ENCODE measurements around the gene USP6NL.

The USP6NL gene

DNA sequence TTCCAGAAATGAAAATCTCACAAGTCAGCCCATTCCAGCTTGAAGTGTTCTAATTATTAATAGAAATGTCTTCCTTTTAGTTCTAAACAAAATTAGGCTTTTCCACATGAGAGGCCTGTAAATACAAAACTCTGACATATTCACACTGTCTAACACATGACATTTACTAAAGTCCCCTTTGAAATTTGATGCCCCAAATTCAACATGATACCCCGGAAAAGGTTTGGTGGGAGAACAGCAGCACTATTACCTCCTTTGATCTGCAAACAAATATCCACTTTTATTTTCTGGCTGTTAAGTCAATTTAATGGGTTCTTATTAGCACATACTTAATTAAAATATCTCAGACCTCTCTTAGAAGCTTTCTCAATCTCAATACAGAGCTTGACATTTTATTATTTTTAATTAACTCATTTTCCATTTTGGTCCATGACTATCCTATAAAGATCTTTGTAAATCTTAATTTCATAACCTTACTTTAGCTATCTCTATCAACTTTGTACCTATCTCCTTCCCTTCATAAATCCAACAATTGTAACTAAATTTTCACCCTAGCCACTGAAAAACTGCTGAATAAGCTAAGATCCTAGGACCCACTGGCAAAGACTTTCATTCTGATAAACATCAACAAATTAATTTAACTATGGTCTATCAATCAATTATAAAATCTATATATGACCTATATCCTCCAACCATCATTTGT, 63.2 kb downstream of the USP6NL start:
- DNase-seq: no peak

- no peak for DNase-seq
Observed at GRCh38 chr10:11546581-11546980, 64.9 kb downstream of the USP6NL start.

GRCh38 chr10:11541296-11541695, 70.2 kb downstream of the USP6NL start:
- DNase-seq: no peak

- no peak for DNase-seq
Observed at GRCh38 chr10:11539191-11539868, 72.1 kb downstream of the USP6NL start.

- DNase-seq: no peak
Observed at GRCh38 chr10:11538834-11539190, 72.6 kb downstream of the USP6NL start.

DNA sequence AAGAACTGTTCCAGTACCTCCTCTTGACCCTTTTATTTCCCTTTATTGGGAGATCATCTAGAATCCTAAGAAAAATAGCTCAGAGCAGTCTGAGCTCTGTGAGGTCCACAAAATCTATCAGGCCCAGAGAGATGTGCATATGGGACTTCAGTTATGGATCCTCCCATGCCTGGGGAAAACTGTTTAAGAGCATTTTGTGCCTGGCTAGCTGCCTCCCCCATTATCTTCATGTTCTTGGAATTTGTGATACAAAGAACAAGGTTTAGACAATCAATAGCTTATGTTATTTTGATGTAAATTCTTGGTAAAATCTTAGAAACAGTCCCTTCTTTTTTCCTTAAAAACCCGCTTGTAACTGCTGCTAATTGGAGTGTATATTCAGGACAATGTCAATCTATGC, 75.2 kb downstream of the USP6NL start:
- DNase-seq: no peak

- DNase-seq: no peak
Observed at GRCh38 chr10:11535346-11535959, 76.0 kb downstream of the USP6NL start.

- DNase-seq: no peak
Observed at GRCh38 chr10:11533328-11533781, 78.1 kb downstream of the USP6NL start.

DNA sequence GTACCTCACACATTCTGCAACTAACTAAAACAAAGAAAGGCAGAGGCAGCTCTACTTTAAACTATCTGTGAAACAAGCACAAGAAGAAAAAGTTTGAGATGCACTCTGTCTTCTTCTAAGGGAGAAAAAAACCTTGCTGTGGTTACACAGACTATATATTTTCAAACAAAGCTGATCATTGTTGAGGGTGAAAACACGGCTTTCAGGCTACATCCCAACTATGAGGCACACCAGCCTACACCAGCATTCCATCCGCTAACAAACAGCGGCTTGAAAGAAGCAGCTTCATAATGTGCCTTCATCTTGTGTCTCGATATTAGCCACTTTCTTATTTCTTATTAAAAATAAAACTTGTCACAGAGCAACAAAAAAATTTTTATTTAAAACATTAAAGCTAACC, 79.1 kb downstream of the USP6NL start:
- DNase-seq: no peak

DNA sequence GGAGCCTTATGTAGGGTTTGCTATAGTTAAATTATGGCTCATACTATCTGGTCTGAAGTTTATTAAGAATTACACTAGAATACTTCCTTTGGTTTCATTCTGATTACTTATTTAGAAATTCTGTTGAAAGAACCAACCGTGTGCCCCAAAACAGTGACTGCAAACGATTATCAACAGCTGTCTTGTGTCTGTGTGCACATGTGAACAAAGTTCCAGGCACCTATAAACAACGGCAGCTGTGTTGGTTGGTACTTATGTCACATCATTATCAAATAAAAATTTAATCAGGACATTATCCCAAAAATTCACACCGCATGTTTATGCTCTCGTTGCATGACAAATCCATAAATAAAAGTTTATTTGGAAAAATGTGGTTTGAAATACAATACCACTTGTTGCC, 80.6 kb downstream of the USP6NL start:
- DNase-seq: no peak

GRCh38 chr10:11529276-11529903, 82.1 kb downstream of the USP6NL start:
- DNase-seq: no peak

DNA sequence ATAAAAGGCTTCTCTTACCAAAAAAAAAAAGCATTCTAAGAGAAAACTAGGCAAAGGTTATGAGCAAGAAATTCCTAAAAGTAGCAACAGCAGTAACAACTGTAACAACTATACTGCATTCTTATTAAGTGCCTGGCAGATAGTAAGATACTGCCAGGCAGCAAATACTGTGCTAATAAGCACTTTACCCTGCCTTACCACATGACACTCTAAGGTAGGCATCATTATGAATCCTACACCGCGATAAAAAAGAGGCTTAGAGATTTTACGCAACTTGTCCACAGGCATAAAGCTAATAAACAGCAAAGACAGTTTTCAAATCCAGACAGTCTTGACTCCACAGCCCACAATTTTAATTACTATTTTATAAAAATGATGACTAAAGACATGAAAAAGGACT, 83.2 kb downstream of the USP6NL start:
- no peak for DNase-seq

DNA sequence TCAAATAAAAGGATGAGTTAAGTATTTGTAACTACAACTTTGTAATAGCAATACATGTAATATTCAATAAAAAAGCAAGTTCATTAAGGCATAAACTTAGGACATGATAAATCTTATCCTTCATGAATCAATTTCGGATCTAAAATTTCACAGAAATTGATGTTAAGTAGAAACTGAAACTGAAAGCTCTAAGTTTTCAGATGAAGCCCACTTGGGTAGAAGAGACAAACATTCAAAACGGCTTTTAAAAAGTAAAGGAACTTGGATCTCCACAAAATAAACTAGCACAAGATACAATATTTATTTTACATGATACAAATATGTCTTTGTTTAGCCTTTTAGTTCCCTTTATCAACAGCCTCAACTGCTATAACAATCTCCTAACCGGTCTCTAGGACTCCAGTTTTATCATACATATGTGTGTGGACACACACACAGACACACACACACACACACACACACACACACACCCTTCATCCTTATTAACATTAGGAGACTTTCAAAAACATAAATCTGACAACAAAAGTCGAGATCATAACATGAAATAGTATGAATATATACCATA, 83.7 kb downstream of the USP6NL start:
- DNase-seq: no peak

DNA sequence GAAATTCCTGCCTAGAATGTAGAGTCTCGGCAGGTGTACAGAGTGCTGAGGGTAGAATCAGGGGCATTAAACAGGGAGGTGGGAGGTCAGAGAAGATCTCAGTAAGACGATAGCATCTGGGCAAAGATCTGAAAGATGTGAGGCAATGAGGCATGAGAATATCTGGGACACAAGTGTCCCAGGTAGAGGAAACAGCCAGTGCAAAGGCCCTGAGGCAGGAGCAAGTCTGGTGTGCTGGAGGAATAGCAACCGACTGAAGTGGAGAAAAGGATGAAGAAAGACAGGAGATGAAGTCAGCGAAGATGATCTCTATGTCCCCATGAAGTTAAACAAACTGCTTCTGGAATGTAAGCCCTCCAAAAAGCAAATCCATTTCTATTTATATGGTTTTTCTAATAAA, 84.4 kb downstream of the USP6NL start:
- no peak for DNase-seq

DNA sequence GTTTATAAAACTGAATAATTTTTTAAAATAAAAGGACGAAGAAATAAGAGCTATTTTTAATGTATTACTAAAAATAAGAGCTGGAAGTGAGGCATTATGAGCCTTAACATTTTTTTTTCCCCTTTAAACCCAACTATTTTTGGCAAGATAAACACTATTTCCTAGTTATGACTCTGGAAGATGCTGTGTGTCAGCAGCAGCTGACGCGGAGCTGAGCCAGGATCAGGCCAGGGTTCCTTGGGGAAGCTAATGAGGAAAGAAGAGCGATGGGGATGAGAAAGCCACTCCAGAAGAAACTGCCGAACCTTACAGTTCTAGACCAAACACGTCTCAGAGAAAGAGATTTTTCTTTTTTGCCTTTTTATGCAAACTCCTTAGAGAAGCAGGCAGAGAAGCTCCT, 85.9 kb downstream of the USP6NL start:
- no peak for DNase-seq

- DNase-seq: no peak
Observed at GRCh38 chr10:11522821-11523245, 88.6 kb downstream of the USP6NL start.

DNA sequence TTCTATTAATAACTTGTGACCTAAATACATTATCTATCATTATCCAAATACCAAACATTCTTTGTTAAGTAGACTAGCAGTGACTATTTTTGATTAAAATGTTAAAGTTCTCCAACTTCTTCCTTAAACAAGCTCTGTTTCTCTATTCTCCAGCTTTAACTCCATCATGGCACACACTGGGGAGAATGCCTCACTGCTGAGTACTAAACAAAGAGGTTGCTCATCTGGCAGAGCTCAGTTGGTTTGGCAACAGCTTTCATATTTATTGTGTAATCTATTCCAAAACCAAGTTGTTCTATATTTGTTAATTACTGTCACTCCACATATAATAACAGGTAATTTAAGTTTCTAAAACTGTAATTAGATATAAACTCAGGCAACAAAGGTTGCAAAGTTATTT, 89.6 kb downstream of the USP6NL start:
- DNase-seq: no peak

GRCh38 chr10:11520892-11521291, 90.6 kb downstream of the USP6NL start:
- DNase-seq: no peak

DNA sequence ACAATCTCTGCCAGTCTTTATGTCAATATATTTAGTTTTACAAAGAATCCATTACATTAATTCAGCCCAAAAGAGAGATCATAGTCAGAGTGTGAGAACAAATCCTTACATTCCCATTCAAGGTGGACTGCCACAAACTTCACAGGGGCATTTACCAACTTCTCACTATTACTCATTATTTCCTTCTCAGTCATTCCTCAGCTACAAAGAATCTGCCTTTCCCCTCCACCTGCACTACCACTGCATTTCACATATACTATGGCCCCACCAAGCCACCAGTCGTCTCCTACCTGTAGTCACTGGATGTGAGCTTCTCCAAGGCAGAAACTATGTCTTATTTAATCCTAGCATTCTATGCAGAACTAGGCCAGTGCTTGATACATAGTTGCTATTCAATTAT, 94.3 kb downstream of the USP6NL start:
- no peak for DNase-seq

- DNase-seq: no peak
Observed at GRCh38 chr10:11516431-11516746, 95.1 kb downstream of the USP6NL start.

GRCh38 chr10:11515596-11516430, 95.6 kb downstream of the USP6NL start:
- DNase-seq: peak; percentile 39

GRCh38 chr10:11513727-11514126, 97.7 kb downstream of the USP6NL start:
- no peak for DNase-seq

GRCh38 chr10:11512596-11512995, 98.9 kb downstream of the USP6NL start:
- DNase-seq: no peak
